GM13977 (cell line): ENCODE results near the gene CCDC24.

ENCODE experiments used
- DNase-seq: peaks from one replicate; pipeline ENCODE4 v3.0.0; 2012; ENCODE audit warnings: low spot score
- CTCF ChIP-seq: IDR thresholded peaks from 2 replicates; pipeline ENCODE4 v1.5.1; 2012; ENCODE audit warnings: mild to moderate bottlenecking, control low read depth; ENCODE audit not compliant: insufficient read depth; ENCODE audit errors: extremely low read depth, missing control alignments
- in situ Hi-C: fragments of 300-500 bp; cut with MboI; formaldehyde crosslinking; loops from one replicate; pipeline ENCODE4 v1.12.0; 2022; ENCODE audit warnings: low sequenced_read_pairs, low pct_unique_long_range_greater_than_20kb, mixed read lengths, inconsistent platforms; ENCODE audit not compliant: unreplicated experiment

Gene CCDC24

GRCh38 chr1:43953361-43953760 lies 38.0 kb upstream of the CCDC24 start:
- no peak for TF ChIP-seq CTCF
- in situ Hi-C loops, result no loop called here
- DNase-seq, result no peak

GRCh38 chr1:43954036-43954435 lies 37.4 kb upstream of the CCDC24 start:
- no peak for TF ChIP-seq CTCF
- in situ Hi-C loops, result no loop called here
- no peak for DNase-seq

GRCh38 chr1:43956234-43956633 lies 35.2 kb upstream of the CCDC24 start:
- in situ Hi-C loops, result no loop called here
- TF ChIP-seq CTCF, result no peak
- no peak for DNase-seq

- no peak for TF ChIP-seq CTCF
- in situ Hi-C loops, result no loop called here
These were observed 33.9 kb upstream of the CCDC24 start for GRCh38 chr1:43957407-43958040.

GRCh38 chr1:43958351-43959255 lies 32.8 kb upstream of the CCDC24 start:
- in situ Hi-C loops, result no loop called here
- TF ChIP-seq CTCF, result no peak
- DNase-seq, result no peak

More at GRCh38 chr1:43957407-43958040, 33.9 kb upstream of the CCDC24 start:
- no peak for DNase-seq

GRCh38 chr1:43960798-43961197 lies 30.6 kb upstream of the CCDC24 start:
- no peak for DNase-seq
- in situ Hi-C loops, result no loop called here
- no peak for TF ChIP-seq CTCF
